Measurements from ENCODE around the gene PHLPP1. TPM values are rescaled to one million over a fixed set of nuclear protein-coding genes. Genes with fewer than 3 reads are reported as not detected.

Gene PHLPP1
- total RNA-seq, 2 donors from 2014 or later = 6.3 to 7.9 TPM

DNA sequence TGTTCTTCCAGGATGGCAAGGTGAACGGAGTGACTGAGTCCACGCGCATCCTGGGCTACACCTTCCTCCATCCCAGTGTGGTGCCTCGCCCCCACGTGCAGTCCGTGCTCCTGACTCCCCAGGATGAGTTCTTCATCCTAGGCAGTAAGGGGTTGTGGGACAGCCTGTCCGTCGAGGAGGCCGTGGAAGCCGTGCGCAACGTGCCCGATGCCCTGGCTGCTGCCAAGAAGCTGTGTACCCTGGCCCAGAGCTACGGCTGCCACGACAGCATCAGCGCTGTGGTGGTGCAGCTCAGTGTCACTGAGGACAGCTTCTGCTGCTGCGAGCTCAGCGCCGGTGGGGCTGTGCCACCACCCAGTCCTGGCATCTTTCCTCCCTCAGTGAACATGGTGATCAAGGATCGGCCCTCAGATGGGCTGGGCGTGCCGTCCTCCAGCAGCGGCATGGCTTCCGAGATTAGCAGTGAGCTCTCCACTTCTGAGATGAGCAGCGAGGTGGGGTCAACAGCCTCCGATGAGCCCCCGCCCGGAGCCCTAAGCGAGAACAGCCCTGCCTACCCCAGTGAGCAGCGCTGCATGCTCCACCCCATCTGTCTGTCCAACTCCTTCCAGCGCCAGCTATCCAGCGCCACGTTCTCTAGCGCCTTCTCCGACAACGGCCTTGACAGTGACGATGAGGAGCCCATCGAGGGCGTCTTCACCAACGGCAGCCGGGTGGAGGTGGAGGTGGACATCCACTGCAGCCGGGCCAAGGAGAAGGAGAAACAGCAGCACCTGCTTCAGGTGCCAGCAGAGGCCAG, 263.1 kb downstream of the PHLPP1 start:
- no peak overlapping the region for H3K27ac Mint-ChIP-seq
- no peaks in the 10 kb centered on the region for H3K27me3 Mint-ChIP-seq (ENCODE audit: low read depth)
- H3K36me3 Mint-ChIP-seq (ENCODE audit: insufficient read depth in 2 of 2) = no peaks in the 10 kb centered on the region
- H3K4me1 Mint-ChIP-seq (ENCODE audit: low read depth) = no peaks in the 10 kb centered on the region
- H3K9me3 Mint-ChIP-seq = no peaks in the 10 kb centered on the region
- no peak for ATAC-seq (replicated peaks in 1 of 2)
- no peak overlapping the region for H3K4me3 Mint-ChIP-seq
- DNase-seq = no peak

GRCh38 chr18:62979176-62979575, 263.8 kb downstream of the PHLPP1 start:
- no peaks in the 10 kb centered on the region for H3K36me3 Mint-ChIP-seq (ENCODE audit: insufficient read depth in 2 of 2)
- no peak for ATAC-seq (replicated peaks in 1 of 2)
- H3K9me3 Mint-ChIP-seq = no peaks in the 10 kb centered on the region

GRCh38 chr18:62979900-62980299, 264.6 kb downstream of the PHLPP1 start:
- H3K27me3 Mint-ChIP-seq (ENCODE audit: low read depth) = no peaks in the 10 kb centered on the region
- no peak for DNase-seq
- H3K27ac Mint-ChIP-seq = no peak overlapping the region
- no peak overlapping the region for H3K4me3 Mint-ChIP-seq
- no peaks in the 10 kb centered on the region for H3K36me3 Mint-ChIP-seq (ENCODE audit: insufficient read depth in 2 of 2)
- no peak for ATAC-seq (replicated peaks in 1 of 2)
- no peaks in the 10 kb centered on the region for H3K4me1 Mint-ChIP-seq (ENCODE audit: low read depth)
- no peaks in the 10 kb centered on the region for H3K9me3 Mint-ChIP-seq

More at GRCh38 chr18:62979176-62979575, 263.8 kb downstream of the PHLPP1 start:
- H3K27me3 Mint-ChIP-seq (ENCODE audit: low read depth) = no peaks in the 10 kb centered on the region
- no peak overlapping the region for H3K27ac Mint-ChIP-seq
- no peak overlapping the region for H3K4me3 Mint-ChIP-seq
- no peak for DNase-seq
- H3K4me1 Mint-ChIP-seq (ENCODE audit: low read depth) = no peaks in the 10 kb centered on the region

- H3K27ac Mint-ChIP-seq = no peak overlapping the region
- H3K4me3 Mint-ChIP-seq = no peak overlapping the region
- no peaks in the 10 kb centered on the region for H3K9me3 Mint-ChIP-seq
- no peaks in the 10 kb centered on the region for H3K27me3 Mint-ChIP-seq (ENCODE audit: low read depth)
- ATAC-seq (replicated peaks in 1 of 2) (no peak), DNase-seq (no peak)
- H3K4me1 Mint-ChIP-seq (ENCODE audit: low read depth) = no peaks in the 10 kb centered on the region
- H3K36me3 Mint-ChIP-seq (ENCODE audit: insufficient read depth in 2 of 2) = no peaks in the 10 kb centered on the region
These were observed 266.2 kb downstream of the PHLPP1 start for GRCh38 chr18:62981566-62981965.

DNA sequence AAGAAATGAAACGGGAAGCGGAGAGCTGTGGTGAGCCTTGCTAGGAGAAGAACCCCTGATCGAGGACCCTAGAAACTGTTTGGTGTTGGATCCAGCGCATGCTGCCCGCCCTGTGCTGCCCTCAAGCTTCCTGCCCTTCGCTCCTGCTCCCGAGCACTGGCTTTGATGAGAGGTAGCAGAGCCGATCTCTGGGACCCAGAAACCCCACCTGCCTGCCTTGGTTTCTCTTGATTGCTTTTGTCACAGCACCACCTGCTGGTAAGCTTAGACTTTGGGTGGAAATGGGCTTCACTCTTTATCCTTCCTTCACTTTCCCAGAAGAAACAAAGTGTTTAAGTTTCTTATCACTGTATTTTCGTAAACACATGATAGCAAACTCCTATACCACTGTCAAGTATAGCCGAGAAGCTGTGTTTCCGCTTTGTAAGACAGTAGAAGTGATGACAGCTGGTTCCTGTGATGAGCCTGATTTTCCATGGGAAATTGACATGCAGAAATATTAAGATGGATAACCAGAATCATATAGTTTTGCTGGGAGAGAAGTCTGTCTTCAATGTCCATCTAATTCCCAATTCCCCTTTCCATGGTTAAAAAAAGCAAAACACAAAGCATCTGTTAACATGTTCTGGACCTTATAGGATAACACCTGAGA, 267.4 kb downstream of the PHLPP1 start:
- Mint-ChIP-seq H3K4me3 (peak overlapping the region in 1 of 2 donors; percentile 46), H3K27ac (no peak overlapping the region), H3K27me3 (ENCODE audit: low read depth) (no peaks in the 10 kb centered on the region), H3K4me1 (ENCODE audit: low read depth) (no peaks in the 10 kb centered on the region), H3K9me3 (no peaks in the 10 kb centered on the region), H3K36me3 (ENCODE audit: insufficient read depth in 2 of 2) (no peaks in the 10 kb centered on the region)
- DNase-seq (peak; percentile 58 to 71), ATAC-seq (replicated peaks in 1 of 2) (peak; percentile 65 to 68)

DNA sequence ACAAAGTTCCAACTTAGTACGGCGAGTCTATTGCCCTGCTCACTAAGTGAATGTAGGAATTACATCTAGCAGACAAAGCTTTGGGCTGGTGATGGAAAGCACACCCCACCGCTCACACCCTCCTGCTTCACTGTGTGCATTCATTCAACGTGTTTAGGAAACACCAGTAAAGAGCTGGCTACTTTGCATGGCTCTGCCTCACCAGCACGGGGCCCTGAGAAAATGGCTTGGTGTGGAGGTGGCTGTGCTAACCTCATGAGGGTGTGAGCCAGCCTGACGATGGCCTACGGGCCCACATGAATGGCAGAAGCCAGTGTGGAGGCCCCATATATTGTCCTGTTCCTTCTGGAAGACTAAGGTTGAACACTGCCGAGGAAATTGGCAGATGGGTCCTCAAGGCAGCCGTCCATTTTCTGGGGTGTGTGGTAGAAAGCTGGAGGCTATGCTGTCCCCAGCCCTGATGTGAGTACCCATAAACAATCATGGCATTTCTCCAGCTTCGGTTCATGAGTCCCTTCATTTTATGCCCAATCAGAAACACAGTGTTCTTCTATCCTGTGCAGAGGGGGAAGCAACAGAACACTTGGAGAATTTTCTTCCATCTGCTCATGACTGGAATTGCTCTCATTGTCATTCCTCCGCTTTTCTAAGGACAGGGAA, 269.4 kb downstream of the PHLPP1 start:
- Mint-ChIP-seq H3K27me3 (ENCODE audit: low read depth) (no peaks in the 10 kb centered on the region), H3K4me1 (ENCODE audit: low read depth) (no peaks in the 10 kb centered on the region), H3K27ac (no peak overlapping the region), H3K4me3 (no peak overlapping the region), H3K9me3 (no peaks in the 10 kb centered on the region), H3K36me3 (ENCODE audit: insufficient read depth in 2 of 2) (no peaks in the 10 kb centered on the region)
- DNase-seq (no peak), ATAC-seq (replicated peaks in 1 of 2) (no peak)

DNA sequence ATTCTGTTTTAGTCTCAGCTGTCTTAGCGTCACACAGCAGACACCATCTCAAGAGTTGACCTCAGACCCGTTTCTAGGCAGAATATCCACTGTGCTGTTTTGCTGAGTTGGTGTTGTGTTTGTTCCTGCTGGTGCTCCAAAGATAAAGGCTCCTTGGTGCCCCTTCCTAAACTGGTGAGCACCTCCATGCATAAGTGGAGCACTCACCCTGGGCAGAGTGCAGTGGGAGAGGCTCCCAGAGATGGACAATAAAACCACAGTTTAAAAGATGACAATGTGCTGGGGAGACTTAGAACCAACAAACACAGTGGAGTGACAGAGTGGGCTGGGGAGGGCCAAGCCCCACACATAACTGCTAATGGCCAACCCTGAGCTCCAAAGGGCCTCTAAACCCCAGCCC, 271.1 kb downstream of the PHLPP1 start:
- no peaks in the 10 kb centered on the region for H3K9me3 Mint-ChIP-seq
- no peaks in the 10 kb centered on the region for H3K27me3 Mint-ChIP-seq (ENCODE audit: low read depth)
- no peak for DNase-seq
- H3K4me1 Mint-ChIP-seq (ENCODE audit: low read depth) = no peaks in the 10 kb centered on the region
- ATAC-seq (replicated peaks in 1 of 2) = no peak
- no peak overlapping the region for H3K27ac Mint-ChIP-seq
- no peak overlapping the region for H3K4me3 Mint-ChIP-seq
- no peaks in the 10 kb centered on the region for H3K36me3 Mint-ChIP-seq (ENCODE audit: insufficient read depth in 2 of 2)

- H3K27ac Mint-ChIP-seq = no peak overlapping the region
- DNase-seq = no peak
- no peak overlapping the region for H3K4me3 Mint-ChIP-seq
- H3K27me3 Mint-ChIP-seq (ENCODE audit: low read depth) = no peaks in the 10 kb centered on the region
- ATAC-seq (replicated peaks in 1 of 2) = no peak
- no peaks in the 10 kb centered on the region for H3K4me1 Mint-ChIP-seq (ENCODE audit: low read depth)
- no peaks in the 10 kb centered on the region for H3K9me3 Mint-ChIP-seq
- no peaks in the 10 kb centered on the region for H3K36me3 Mint-ChIP-seq (ENCODE audit: insufficient read depth in 2 of 2)
These were observed 271.9 kb downstream of the PHLPP1 start for GRCh38 chr18:62987055-62987830.

DNA sequence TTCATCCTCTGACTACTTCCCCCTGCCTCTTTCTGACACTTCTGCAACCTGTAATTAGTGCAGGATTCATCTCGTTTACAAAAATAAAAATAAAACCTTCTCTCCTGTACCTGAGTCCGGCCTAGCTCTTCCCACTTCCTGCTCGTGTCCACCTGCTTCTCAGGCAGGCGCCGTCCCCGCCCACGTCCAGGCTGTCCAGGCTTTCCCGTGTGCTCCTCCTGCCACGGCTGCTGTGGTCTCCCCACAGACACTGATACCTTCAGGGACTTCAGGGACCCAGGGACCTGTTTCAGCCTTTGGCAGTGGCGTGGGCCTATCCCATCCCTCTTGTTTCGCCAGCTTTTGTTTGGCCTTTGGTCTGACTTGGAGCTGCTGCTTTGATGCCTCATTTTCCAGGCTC, 272.5 kb downstream of the PHLPP1 start:
- no peaks in the 10 kb centered on the region for H3K9me3 Mint-ChIP-seq
- H3K4me3 Mint-ChIP-seq = no peak overlapping the region
- no peaks in the 10 kb centered on the region for H3K4me1 Mint-ChIP-seq (ENCODE audit: low read depth)
- no peak overlapping the region for H3K27ac Mint-ChIP-seq
- no peak for ATAC-seq (replicated peaks in 1 of 2)
- no peaks in the 10 kb centered on the region for H3K36me3 Mint-ChIP-seq (ENCODE audit: insufficient read depth in 2 of 2)
- no peaks in the 10 kb centered on the region for H3K27me3 Mint-ChIP-seq (ENCODE audit: low read depth)
- no peak for DNase-seq

- no peak overlapping the region for H3K27ac Mint-ChIP-seq
- no peak overlapping the region for H3K4me3 Mint-ChIP-seq
- ATAC-seq (replicated peaks in 1 of 2) = no peak
These were observed 273.1 kb downstream of the PHLPP1 start for GRCh38 chr18:62988471-62988870.

GRCh38 chr18:62989195-62989594, 273.9 kb downstream of the PHLPP1 start:
- Mint-ChIP-seq H3K9me3 (no peaks in the 10 kb centered on the region), H3K27me3 (ENCODE audit: low read depth) (peaks cover 9% of the 10 kb centered on the region), H3K4me1 (ENCODE audit: low read depth) (no peaks in the 10 kb centered on the region), H3K27ac (no peak overlapping the region), H3K36me3 (ENCODE audit: insufficient read depth in 2 of 2) (no peaks in the 10 kb centered on the region), H3K4me3 (no peak overlapping the region)
- ATAC-seq (replicated peaks in 1 of 2) (no peak), DNase-seq (no peak)

More at GRCh38 chr18:62988471-62988870, 273.1 kb downstream of the PHLPP1 start:
- Mint-ChIP-seq H3K9me3 (no peaks in the 10 kb centered on the region), H3K27me3 (ENCODE audit: low read depth) (peaks cover 3% of the 10 kb centered on the region), H3K36me3 (ENCODE audit: insufficient read depth in 2 of 2) (no peaks in the 10 kb centered on the region), H3K4me1 (ENCODE audit: low read depth) (no peaks in the 10 kb centered on the region)
- DNase-seq = no peak

GRCh38 chr18:62990653-62991052, 275.3 kb downstream of the PHLPP1 start:
- Mint-ChIP-seq H3K4me1 (ENCODE audit: low read depth) (no peaks in the 10 kb centered on the region), H3K27me3 (ENCODE audit: low read depth) (peaks cover 14% of the 10 kb centered on the region), H3K36me3 (ENCODE audit: insufficient read depth in 2 of 2) (no peaks in the 10 kb centered on the region), H3K27ac (no peak overlapping the region), H3K4me3 (no peak overlapping the region), H3K9me3 (no peaks in the 10 kb centered on the region)
- no peak for DNase-seq
- no peak for ATAC-seq (replicated peaks in 1 of 2)

GRCh38 chr18:62991389-62991788, 276.0 kb downstream of the PHLPP1 start:
- peaks cover 14% of the 10 kb centered on the region for H3K27me3 Mint-ChIP-seq (ENCODE audit: low read depth)
- no peak overlapping the region for H3K4me3 Mint-ChIP-seq
- ATAC-seq (replicated peaks in 1 of 2) (no peak), DNase-seq (no peak)
- H3K36me3 Mint-ChIP-seq (ENCODE audit: insufficient read depth in 2 of 2) = no peaks in the 10 kb centered on the region
- H3K27ac Mint-ChIP-seq = no peak overlapping the region
- no peaks in the 10 kb centered on the region for H3K4me1 Mint-ChIP-seq (ENCODE audit: low read depth)
- H3K9me3 Mint-ChIP-seq = no peaks in the 10 kb centered on the region
